H1 (cell line): ENCODE results near the gene NR5A1. TPM values are rescaled to one million over a fixed set of nuclear protein-coding genes. Genes with fewer than 3 reads are reported as not detected.

Experiments
- CTCF ChIA-PET: fragments of 300-600 bp; sonication (Branson Sonifier 250); formaldehyde crosslinking; loops from one replicate; lab custom pipeline; 2021; ENCODE audit not compliant: partially characterized antibody; lab: Charles Lee
- POLR2A ChIA-PET: fragments of 300-600 bp; sonication (Branson Sonifier 250); formaldehyde crosslinking; loops from one replicate; lab custom pipeline; 2021; ENCODE audit warnings: inconsistent platforms; ENCODE audit not compliant: partially characterized antibody; lab: Charles Lee
- DNase-seq, 2 experiments: peaks; one replicate each; pipeline versions ENCODE4 v3.0.0 to v3.0.0-alpha.2; 2010 to 2022; ENCODE audit warnings: low spot score in 2 of 2, low read depth in 1 of 2, mixed read lengths in 1 of 2
- FAIRE-seq: peaks from 2 replicates; lab custom pipeline; 2011; peaks lifted over from hg19 to GRCh38; lab: Jason Lieb, UNC
- H2AFZ ChIP-seq: 2 replicates; pipeline ENCODE4 v1.8.1; 2012; ENCODE audit warnings: low read length, inconsistent platforms
- H2AK5ac ChIP-seq: 2 replicates; pipeline ENCODE4 v1.6.1; 2013; ENCODE audit warnings: low read depth, low read length
- H2BK120ac ChIP-seq: replicated peaks from 2 replicates; pipeline ENCODE3; 2013; ENCODE audit warnings: low read depth, low read length, inconsistent platforms
- H2BK12ac ChIP-seq: 2 replicates; pipeline ENCODE4 v1.6.1; 2013; ENCODE audit warnings: low read depth, low read length
- H2BK15ac ChIP-seq: 2 replicates; pipeline ENCODE4 v1.6.1; 2013; ENCODE audit warnings: low read length
- H2BK20ac ChIP-seq: 2 replicates; pipeline ENCODE4 v1.6.1; 2013; ENCODE audit warnings: low read length
- H2BK5ac ChIP-seq: 2 replicates; pipeline ENCODE4 v1.6.1; 2013; ENCODE audit warnings: low read depth, low read length
- H3K14ac ChIP-seq: 2 replicates; pipeline ENCODE4 v1.6.1; 2013; ENCODE audit warnings: inconsistent platforms; ENCODE audit not compliant: insufficient read length
- H3K18ac ChIP-seq: 2 replicates; pipeline ENCODE4 v1.6.1; 2013; ENCODE audit warnings: low read length; ENCODE audit errors: extremely low read depth
- H3K23ac ChIP-seq: 2 replicates; pipeline ENCODE4 v1.6.1; 2013; ENCODE audit warnings: inconsistent platforms; ENCODE audit not compliant: insufficient read length
- H3K23me2 ChIP-seq: 2 replicates; pipeline ENCODE4 v1.6.1; 2013; ENCODE audit warnings: low read depth, low read length
- H3K27ac ChIP-seq: 2 replicates; pipeline ENCODE4 v1.6.1; 2011; ENCODE audit warnings: low read depth, low read length, inconsistent platforms
- H3K27me3 ChIP-seq, 4 experiments: replicated peaks in 1 of 4; 1 replicate in 1 of 4; 2 replicates in 3 of 4; pipeline versions ENCODE4 v1.6.1 to v1.8.1; 2011 to 2013; ENCODE audit warnings: low read length in 3 of 4, mild to moderate bottlenecking in 3 of 4, inconsistent platforms in 2 of 4, mixed read lengths in 2 of 4, moderate library complexity in 1 of 4; ENCODE audit not compliant: control insufficient read depth in 3 of 4, insufficient read depth in 3 of 4; ENCODE audit errors: extremely low read depth in 1 of 4
- H3K36me3 ChIP-seq, 4 experiments: 2 replicates each; pipeline versions ENCODE4 v1.6.1 to v1.8.1; 2011 to 2013; ENCODE audit warnings: mild to moderate bottlenecking in 4 of 4, low read length in 3 of 4, moderate library complexity in 2 of 4, control low read depth in 1 of 4, inconsistent platforms in 1 of 4; ENCODE audit not compliant: insufficient read depth in 4 of 4, control insufficient read depth in 2 of 4
- H3K4ac ChIP-seq: replicated peaks from 2 replicates; pipeline ENCODE3; 2013; ENCODE audit warnings: low read length, low read depth, mixed read lengths, inconsistent platforms; ENCODE audit not compliant: insufficient read length
- H3K4me1 ChIP-seq, 4 experiments: replicated peaks in 1 of 4; 1 replicate in 1 of 4; 2 replicates in 3 of 4; pipeline versions ENCODE4 v1.6.1 to v1.8.1; 2011 to 2013; ENCODE audit warnings: low read length in 3 of 4, inconsistent platforms in 2 of 4, mixed read lengths in 1 of 4; ENCODE audit not compliant: insufficient read depth in 4 of 4, control insufficient read depth in 3 of 4
- H3K4me2 ChIP-seq, 2 experiments: 2 replicates each; pipeline versions ENCODE4 v1.6.1 to v1.8.1; 2011 to 2013; ENCODE audit warnings: low read depth in 2 of 2, low read length in 2 of 2, control low read depth in 1 of 2, inconsistent platforms in 1 of 2, mild to moderate bottlenecking in 1 of 2; ENCODE audit not compliant: insufficient read depth in 1 of 2
- H3K4me3 ChIP-seq, 4 experiments: fragments of 200-600, 300-600 bp in 1 of 4; sonication (generic), shearing (Covaris generic), sonication (Bioruptor Twin) in 1 of 4; 2 replicates each; pipeline versions ENCODE4 v1.5.1 to v1.8.1; 2011 to 2016; ENCODE audit warnings: low read length in 4 of 4, low read depth in 3 of 4, control low read depth in 2 of 4, inconsistent platforms in 2 of 4, mild to moderate bottlenecking in 2 of 4, mixed read lengths in 1 of 4, moderate library complexity in 1 of 4; ENCODE audit not compliant: insufficient read depth in 2 of 4; ENCODE audit errors: extremely low read depth in 1 of 4
- H3K56ac ChIP-seq: replicated peaks from 2 replicates; pipeline ENCODE3; 2013; ENCODE audit warnings: low read depth, mild to moderate bottlenecking, mixed read lengths, low read length, inconsistent platforms; ENCODE audit not compliant: insufficient read length
- H3K79me1 ChIP-seq: 2 replicates; pipeline ENCODE4 v1.6.1; 2013; ENCODE audit warnings: low read depth, low read length, control low read depth
- H3K79me2 ChIP-seq, 2 experiments: 2 replicates each; pipeline versions ENCODE4 v1.6.1 to v1.8.1; 2012 to 2013; ENCODE audit warnings: low read length in 2 of 2, mild to moderate bottlenecking in 2 of 2, inconsistent platforms in 1 of 2; ENCODE audit not compliant: insufficient read depth in 2 of 2, control insufficient read depth in 1 of 2
- H3K9ac ChIP-seq, 4 experiments: replicated peaks in 1 of 4; 1 replicate in 1 of 4; 2 replicates in 3 of 4; pipeline versions ENCODE4 v1.6.1 to v1.8.1; 2011 to 2013; ENCODE audit warnings: low read depth in 3 of 4, low read length in 3 of 4, control low read depth in 2 of 4, mild to moderate bottlenecking in 2 of 4, moderate library complexity in 2 of 4, inconsistent platforms in 1 of 4; ENCODE audit errors: extremely low read depth in 1 of 4
- H3K9me3 ChIP-seq, 2 experiments: 2 replicates each; pipeline versions ENCODE4 v1.6.1 to v1.8.1; 2012 to 2013; ENCODE audit warnings: mild to moderate bottlenecking in 2 of 2, moderate library complexity in 2 of 2, control low read depth in 1 of 2, inconsistent platforms in 1 of 2, low read depth in 1 of 2, low read length in 1 of 2, mixed read lengths in 1 of 2; ENCODE audit not compliant: insufficient read depth in 2 of 2
- H4K20me1 ChIP-seq, 2 experiments: replicated peaks in 1 of 2; 2 replicates each; pipeline versions ENCODE3 to v1.8.1; 2011 to 2013; ENCODE audit warnings: inconsistent platforms in 2 of 2, low read length in 2 of 2, mild to moderate bottlenecking in 1 of 2; ENCODE audit not compliant: insufficient read depth in 2 of 2, control insufficient read depth in 1 of 2
- H4K5ac ChIP-seq: 2 replicates; pipeline ENCODE4 v1.6.1; 2013; ENCODE audit warnings: low read length, low read depth, mixed read lengths, inconsistent platforms; ENCODE audit not compliant: insufficient read length
- H4K8ac ChIP-seq: 2 replicates; pipeline ENCODE4 v1.8.0; 2013; ENCODE audit warnings: mild to moderate bottlenecking, moderate library complexity, low read length, inconsistent platforms; ENCODE audit not compliant: insufficient read depth; ENCODE audit errors: extremely low read depth
- H4K91ac ChIP-seq: replicated peaks from 2 replicates; pipeline ENCODE3; 2013; ENCODE audit warnings: low read length, mixed read lengths, inconsistent platforms; ENCODE audit not compliant: insufficient read length
- CREB1 ChIP-seq: IDR thresholded peaks from 2 replicates; pipeline ENCODE4 v1.6.1; 2012; ENCODE audit warnings: inconsistent platforms
- KDM1A ChIP-seq: fragments of 200-600, 300-600 bp; sonication (generic); IDR thresholded peaks from 2 replicates; pipeline ENCODE4 v1.7.1; 2016; ENCODE audit warnings: mild to moderate bottlenecking, low read length, borderline replicate concordance
- SP2 ChIP-seq: IDR thresholded peaks from 2 replicates; pipeline ENCODE4 v1.6.1; 2012; ENCODE audit warnings: mild to moderate bottlenecking, low read length, inconsistent platforms
- WGBS, 2 experiments: shearing (Covaris generic) in 1 of 2; methylation state at CpG; one replicate each; pipeline versions ENCODE4 v1.1.6 to v1.1.7; 2013 to 2015; ENCODE audit warnings: low lambda C conversion rate in 2 of 2, mixed read lengths in 2 of 2, inconsistent platforms in 1 of 2, low coverage in 1 of 2, missing lambda C conversion rate in 1 of 2; ENCODE audit not compliant: insufficient replicate concordance in 2 of 2, insufficient coverage in 1 of 2, insufficient read length in 1 of 2; ENCODE audit errors: extremely low coverage in 1 of 2, missing lambda C conversion rate in 1 of 2; 5-methylcytosine and 5-hydroxymethylcytosine counted together
- polyA plus RNA-seq, 7 experiments: library from polyadenylated mRNA; depleted of rRNA in 3 of 7; stranded (reverse) in 5 of 7; unstranded in 2 of 7; fragments of >200 nt in 5 of 7; fragments of 200-250 nt in 2 of 7; gene quantifications; 1 replicate in 5 of 7; 2 replicates in 1 of 7; 4 replicates in 1 of 7; pipeline versions ENCODE4 v1.2.1 to v1.2.3, GENCODE V29; 2011 to 2013; ENCODE audit warnings: missing spikeins in 2 of 7, mixed read lengths in 2 of 7
- total RNA-seq: library from RNA; stranded (reverse); fragmentation: NEBNext Ultra II Directional; extraction: Animal tissue kit (Norgen Biotek cat#: 25700); gene quantifications from 2 replicates; pipeline ENCODE4 v1.2.1, GENCODE V29; 2021
- TF ChIP-seq, protein P1 (sequence below): IDR thresholded peaks from 2 replicates; pipeline ENCODE4 v1.6.1; 2012; ENCODE audit warnings: low read length, inconsistent platforms

Gene NR5A1
- total and polyA plus RNA-seq, 2 of the 8 experiments (the other 6 are each of a cell fraction or from before 2014, with no cell fraction given): 0.29 to 0.58 TPM

DNA sequence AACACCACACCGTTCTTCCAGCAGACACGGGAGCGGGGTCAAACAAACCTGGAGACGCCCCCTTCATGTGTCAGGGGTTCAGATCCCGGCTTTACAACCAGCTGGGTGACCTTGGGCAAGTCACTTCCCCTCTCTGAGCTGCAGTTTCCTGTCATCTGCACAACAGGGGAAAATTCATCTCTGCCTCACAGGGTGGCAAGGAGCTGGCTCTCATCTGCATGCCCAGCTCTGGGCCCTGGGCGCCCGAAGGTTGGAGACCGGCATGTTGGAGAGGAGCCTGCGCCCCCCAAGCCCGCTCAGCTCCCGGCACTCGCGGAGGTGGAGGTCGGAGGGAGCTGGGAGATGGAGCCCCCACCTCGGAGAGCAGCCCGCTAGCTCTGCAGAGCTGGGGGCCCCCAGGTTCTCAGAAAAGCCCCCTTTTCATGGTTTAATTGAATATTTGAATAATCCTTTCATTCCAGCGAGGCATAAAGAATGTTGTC, 20.4 kb downstream of the NR5A1 start:
- 0 out of 8 replicates have a peak overlapping the region, but pooled peaks of 1 of the 4 experiments have one; percentile 22 for H3K4me3 ChIP-seq
- H3K27ac ChIP-seq: no peak overlapping the region
- no peak overlapping the region for H2BK5ac ChIP-seq
- H3K36me3 ChIP-seq: no peaks in the 10 kb centered on the region
- no peak overlapping the region for H3K4ac ChIP-seq
- H3K23ac ChIP-seq: no peak overlapping the region
- no peak overlapping the region for H2BK20ac ChIP-seq
- no peak overlapping the region for H3K18ac ChIP-seq
- H3K14ac ChIP-seq: no peak overlapping the region
- no peak overlapping the region for H2BK12ac ChIP-seq
- no peaks in the 10 kb centered on the region for H3K79me1 ChIP-seq
- H2AFZ ChIP-seq: no peak overlapping the region
- no peaks in the 10 kb centered on the region for H3K9me3 ChIP-seq
- TF ChIP-seq SP2 (no peak), CREB1 (no peak), KDM1A (peak; percentile 76; the same call in 1 of the 2 replicates)
- TF ChIP-seq, protein P1, sequence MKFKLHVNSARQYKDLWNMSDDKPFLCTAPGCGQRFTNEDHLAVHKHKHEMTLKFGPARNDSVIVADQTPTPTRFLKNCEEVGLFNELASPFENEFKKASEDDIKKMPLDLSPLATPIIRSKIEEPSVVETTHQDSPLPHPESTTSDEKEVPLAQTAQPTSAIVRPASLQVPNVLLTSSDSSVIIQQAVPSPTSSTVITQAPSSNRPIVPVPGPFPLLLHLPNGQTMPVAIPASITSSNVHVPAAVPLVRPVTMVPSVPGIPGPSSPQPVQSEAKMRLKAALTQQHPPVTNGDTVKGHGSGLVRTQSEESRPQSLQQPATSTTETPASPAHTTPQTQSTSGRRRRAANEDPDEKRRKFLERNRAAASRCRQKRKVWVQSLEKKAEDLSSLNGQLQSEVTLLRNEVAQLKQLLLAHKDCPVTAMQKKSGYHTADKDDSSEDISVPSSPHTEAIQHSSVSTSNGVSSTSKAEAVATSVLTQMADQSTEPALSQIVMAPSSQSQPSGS: no peak
- peaks cover 0 to 9% of the 10 kb centered on the region in 2 experiments for H4K20me1 ChIP-seq
- no peak overlapping the region for H2AK5ac ChIP-seq
- no peaks in the 10 kb centered on the region for H3K79me2 ChIP-seq
- H2BK15ac ChIP-seq: no peak overlapping the region
- H3K56ac ChIP-seq: no peak overlapping the region
- peaks cover 3 to 30% (median 9%) of the 10 kb centered on the region in 4 experiments; a peak in 6 of 7 replicates for H3K4me1 ChIP-seq
- H3K9ac ChIP-seq: no peak overlapping the region
- DNase-seq (no peak), FAIRE-seq (no peak)
- ChIA-PET POLR2A (interaction anchor here (1.2 to 3.1 kb wide), 5 partner anchors 9 to 376 kb away, joined by 4 to 11 read pairs (median 4); no protein-coding TSS in a partner anchor), CTCF (interaction anchor here (0.7 to 2.6 kb wide), 4 partner anchors 10 to 52 kb away, joined by 3 to 9 read pairs (median 4); no protein-coding TSS in a partner anchor)
- no peak overlapping the region for H4K91ac ChIP-seq
- peak overlapping the region; percentile 15; the same call in 1 of the 2 replicates for H4K8ac ChIP-seq
- H4K5ac ChIP-seq: no peak overlapping the region
- H3K23me2 ChIP-seq: peaks cover 4% of the 10 kb centered on the region; the same call in 1 of the 2 replicates
- H3K27me3 ChIP-seq: peaks cover 0 to 14% (median 7%) of the 10 kb centered on the region in 4 experiments; a peak in 6 of 7 replicates
- WGBS, 2 experiments: 77% methylated on average over 16 of the region's 17 CpGs; no CpG with 5 or more reads in 1 of the 2 experiments
- H3K4me2 ChIP-seq: peak overlapping the region; percentile 19 to 40; a peak in 2 of 4 replicates
- no peak overlapping the region for H2BK120ac ChIP-seq
